ENCODE results near the gene MEGF9.
"Not testable (repeated sequence)": the region's sequence is repeated elsewhere in the genome, so short reads cannot be mapped to it uniquely, and the experiment has no call there.

Gene MEGF9

DNA sequence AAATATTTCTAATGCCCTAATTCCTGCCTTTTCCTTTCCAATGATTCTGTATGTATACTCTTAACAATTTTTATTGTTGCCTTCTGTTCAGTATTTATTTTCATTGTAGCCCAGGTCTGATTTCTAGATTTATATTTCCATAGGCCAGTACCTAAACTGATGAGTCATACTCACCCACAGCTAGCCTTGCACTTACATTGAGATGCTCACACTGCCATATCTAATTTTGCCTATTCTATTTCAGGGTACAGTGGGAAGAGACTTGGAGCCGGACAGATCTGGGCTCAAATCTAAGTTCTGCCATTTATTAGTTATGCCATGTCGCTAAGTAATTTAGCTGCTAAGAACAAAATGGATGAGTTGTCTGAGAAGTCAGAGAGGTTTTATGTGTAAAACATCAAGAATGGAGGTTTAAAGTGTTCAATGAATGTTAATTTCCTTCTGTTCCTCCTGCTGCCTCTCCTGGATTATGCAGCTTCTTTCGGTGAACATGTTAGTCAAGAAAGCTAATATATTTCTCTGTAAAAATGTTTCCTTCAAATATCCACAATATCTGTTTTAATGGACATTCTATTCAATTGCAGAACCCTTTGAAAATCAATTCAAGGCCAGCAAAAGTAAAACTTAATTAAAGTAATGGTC, 72.0 kb downstream of the MEGF9 start:
- no peak overlapping the region for H3K4me3 ChIP-seq (ENCODE audit: low read depth, low read length)
- H3K79me1 ChIP-seq (ENCODE audit: low read length): no peaks in the 10 kb centered on the region
- DNase-seq: no peak
- no peak overlapping the region for H2AFZ ChIP-seq (ENCODE audit: insufficient read depth, low read length, poor library complexity)
- no peak overlapping the region for H3K4me2 ChIP-seq (ENCODE audit: low read length)
- H3K27me3 ChIP-seq (ENCODE audit: insufficient read depth, low read length): no peaks in the 10 kb centered on the region
- H3K36me3 ChIP-seq (ENCODE audit: control insufficient read depth in 1 of 2, insufficient read depth in 2 of 2, low read length in 2 of 2): no peaks in the 10 kb centered on the region
- no peak overlapping the region for H3K23ac ChIP-seq (ENCODE audit: low read length)
- H3K14ac ChIP-seq (ENCODE audit: low read length): no peak overlapping the region
- WGBS (ENCODE audit: extremely low coverage, insufficient coverage, insufficient read length): no CpG with 5 or more reads among the region's 3 CpGs
- H2BK12ac ChIP-seq (ENCODE audit: low read length): no peak overlapping the region
- H3K9ac ChIP-seq (ENCODE audit: low read length): no peak overlapping the region
- H2AK5ac ChIP-seq (ENCODE audit: low read length): no peak overlapping the region
- no peaks in the 10 kb centered on the region for H3K9me3 ChIP-seq (ENCODE audit: insufficient read depth, low read depth, low read length)
- H4K12ac ChIP-seq (ENCODE audit: low read depth, low read length): no peak overlapping the region
- no peak overlapping the region for H3K4ac ChIP-seq (ENCODE audit: low read depth, low read length)
- H3K18ac ChIP-seq (ENCODE audit: low read length): no peak overlapping the region
- H4K91ac ChIP-seq (ENCODE audit: low read depth, low read length): no peak overlapping the region
- no peaks in the 10 kb centered on the region for H3K79me2 ChIP-seq (ENCODE audit: control insufficient read depth, insufficient read depth, low read length, poor library complexity)
- no peaks in the 10 kb centered on the region for H3K4me1 ChIP-seq (ENCODE audit: control insufficient read depth in 1 of 2, insufficient read depth in 2 of 2, low read length in 2 of 2)
- H4K8ac ChIP-seq (ENCODE audit: low read depth, low read length): no peak overlapping the region
- H2BK120ac ChIP-seq (ENCODE audit: insufficient read depth, low read length, poor library complexity): no peak overlapping the region
- no peak overlapping the region for H2BK5ac ChIP-seq (ENCODE audit: low read depth, low read length, poor library complexity)
- H3K27ac ChIP-seq (ENCODE audit: low read depth, low read length): no peak overlapping the region

DNA sequence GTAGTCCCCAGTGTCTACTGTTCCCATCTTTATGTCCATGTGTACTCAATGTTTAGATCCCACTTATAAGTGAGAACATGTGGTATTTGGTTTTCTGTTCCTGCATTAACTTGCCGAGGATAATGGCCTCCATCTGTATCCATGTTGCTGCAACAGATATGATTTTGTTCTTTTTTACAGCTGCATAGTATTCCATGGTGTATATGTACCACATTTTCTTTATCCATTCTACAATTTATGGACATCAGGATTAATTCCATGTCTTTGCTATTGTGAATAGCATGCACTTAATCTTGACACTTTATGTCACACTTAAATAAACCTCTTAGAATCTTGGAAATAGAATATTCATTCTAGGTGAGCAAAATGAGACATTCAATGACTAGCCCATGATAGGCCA, 73.4 kb downstream of the MEGF9 start:
- WGBS (ENCODE audit: extremely low coverage, insufficient coverage, insufficient read length): no CpG with 5 or more reads among the region's 1 CpG
- not testable (repeated sequence) for H3K18ac ChIP-seq (ENCODE audit: low read length); H3K79me1 ChIP-seq (ENCODE audit: low read length)

GRCh38 chr9:120640380-120640779, 73.9 kb downstream of the MEGF9 start:
- H2BK120ac ChIP-seq (ENCODE audit: insufficient read depth, low read length, poor library complexity): no peak overlapping the region
- H2AK5ac ChIP-seq (ENCODE audit: low read length): no peak overlapping the region
- H3K36me3 ChIP-seq (ENCODE audit: control insufficient read depth in 1 of 2, insufficient read depth in 2 of 2, low read length in 2 of 2): no peaks in the 10 kb centered on the region
- H3K27ac ChIP-seq (ENCODE audit: low read depth, low read length): no peak overlapping the region
- no peak overlapping the region for H3K23ac ChIP-seq (ENCODE audit: low read length)
- no peaks in the 10 kb centered on the region for H3K27me3 ChIP-seq (ENCODE audit: insufficient read depth, low read length)
- no peak overlapping the region for H3K4me3 ChIP-seq (ENCODE audit: low read depth, low read length)
- no peak overlapping the region for H2BK12ac ChIP-seq (ENCODE audit: low read length)
- H3K4ac ChIP-seq (ENCODE audit: low read depth, low read length): no peak overlapping the region
- H3K4me2 ChIP-seq (ENCODE audit: low read length): no peak overlapping the region
- no peak overlapping the region for H2AFZ ChIP-seq (ENCODE audit: insufficient read depth, low read length, poor library complexity)
- H3K9me3 ChIP-seq (ENCODE audit: insufficient read depth, low read depth, low read length): no peaks in the 10 kb centered on the region
- H4K91ac ChIP-seq (ENCODE audit: low read depth, low read length): no peak overlapping the region
- H3K14ac ChIP-seq (ENCODE audit: low read length): no peak overlapping the region
- H3K4me1 ChIP-seq (ENCODE audit: control insufficient read depth in 1 of 2, insufficient read depth in 2 of 2, low read length in 2 of 2): no peaks in the 10 kb centered on the region
- H4K8ac ChIP-seq (ENCODE audit: low read depth, low read length): no peak overlapping the region
- no peak overlapping the region for H2BK5ac ChIP-seq (ENCODE audit: low read depth, low read length, poor library complexity)
- no peaks in the 10 kb centered on the region for H3K79me1 ChIP-seq (ENCODE audit: low read length)
- DNase-seq: no peak
- no CpG with 5 or more reads among the region's 2 CpGs for WGBS (ENCODE audit: extremely low coverage, insufficient coverage, insufficient read length)
- H3K9ac ChIP-seq (ENCODE audit: low read length): no peak overlapping the region
- H4K12ac ChIP-seq (ENCODE audit: low read depth, low read length): no peak overlapping the region
- no peaks in the 10 kb centered on the region for H3K79me2 ChIP-seq (ENCODE audit: control insufficient read depth, insufficient read depth, low read length, poor library complexity)
- H3K18ac ChIP-seq (ENCODE audit: low read length): no peak overlapping the region

More for the DNA sequence above, 73.4 kb downstream of the MEGF9 start:
- H2BK120ac ChIP-seq (ENCODE audit: insufficient read depth, low read length, poor library complexity); H3K36me3 ChIP-seq (ENCODE audit: control insufficient read depth in 1 of 2, insufficient read depth in 2 of 2, low read length in 2 of 2); H2BK5ac ChIP-seq (ENCODE audit: low read depth, low read length, poor library complexity); H3K27ac ChIP-seq (ENCODE audit: low read depth, low read length); H4K91ac ChIP-seq (ENCODE audit: low read depth, low read length); H3K23ac ChIP-seq (ENCODE audit: low read length); H4K8ac ChIP-seq (ENCODE audit: low read depth, low read length); H3K4me1 ChIP-seq (ENCODE audit: control insufficient read depth in 1 of 2, insufficient read depth in 2 of 2, low read length in 2 of 2); H3K4me2 ChIP-seq (ENCODE audit: low read length); H3K14ac ChIP-seq (ENCODE audit: low read length); H4K12ac ChIP-seq (ENCODE audit: low read depth, low read length); H3K9ac ChIP-seq (ENCODE audit: low read length); H2BK12ac ChIP-seq (ENCODE audit: low read length); H3K9me3 ChIP-seq (ENCODE audit: insufficient read depth, low read depth, low read length); H3K79me2 ChIP-seq (ENCODE audit: control insufficient read depth, insufficient read depth, low read length, poor library complexity); H3K4me3 ChIP-seq (ENCODE audit: low read depth, low read length); H3K4ac ChIP-seq (ENCODE audit: low read depth, low read length); H3K27me3 ChIP-seq (ENCODE audit: insufficient read depth, low read length); H2AK5ac ChIP-seq (ENCODE audit: low read length); H2AFZ ChIP-seq (ENCODE audit: insufficient read depth, low read length, poor library complexity); DNase-seq: not testable (repeated sequence)

- Histone ChIP-seq H3K79me2 (ENCODE audit: control insufficient read depth, insufficient read depth, low read length, poor library complexity) (no peaks in the 10 kb centered on the region), H2AFZ (ENCODE audit: insufficient read depth, low read length, poor library complexity) (no peak overlapping the region), H3K4me1 (ENCODE audit: control insufficient read depth in 1 of 2, insufficient read depth in 2 of 2, low read length in 2 of 2) (no peaks in the 10 kb centered on the region), H3K14ac (ENCODE audit: low read length) (no peak overlapping the region), H3K9me3 (ENCODE audit: insufficient read depth, low read depth, low read length) (no peaks in the 10 kb centered on the region), H3K4me2 (ENCODE audit: low read length) (no peak overlapping the region), H3K18ac (ENCODE audit: low read length) (no peak overlapping the region), H3K4me3 (ENCODE audit: low read depth, low read length) (no peak overlapping the region), H3K9ac (ENCODE audit: low read length) (no peak overlapping the region), H3K4ac (ENCODE audit: low read depth, low read length) (no peak overlapping the region), H2BK120ac (ENCODE audit: insufficient read depth, low read length, poor library complexity) (no peak overlapping the region), H4K12ac (ENCODE audit: low read depth, low read length) (no peak overlapping the region), H3K79me1 (ENCODE audit: low read length) (no peaks in the 10 kb centered on the region), H3K27ac (ENCODE audit: low read depth, low read length) (no peak overlapping the region), H3K36me3 (ENCODE audit: control insufficient read depth in 1 of 2, insufficient read depth in 2 of 2, low read length in 2 of 2) (no peaks in the 10 kb centered on the region), H3K23ac (ENCODE audit: low read length) (no peak overlapping the region), H4K91ac (ENCODE audit: low read depth, low read length) (no peak overlapping the region), H3K27me3 (ENCODE audit: insufficient read depth, low read length) (no peaks in the 10 kb centered on the region), H4K8ac (ENCODE audit: low read depth, low read length) (no peak overlapping the region), H2BK5ac (ENCODE audit: low read depth, low read length, poor library complexity) (no peak overlapping the region), H2BK12ac (ENCODE audit: low read length) (no peak overlapping the region), H2AK5ac (ENCODE audit: low read length) (no peak overlapping the region)
- no peak for DNase-seq
- WGBS (ENCODE audit: extremely low coverage, insufficient coverage, insufficient read length): no CpG with 5 or more reads among the region's 5 CpGs
Observed at GRCh38 chr9:120637919-120638318, 76.4 kb downstream of the MEGF9 start.

Measured in trophoblast cell (in vitro differentiated cells and primary cell).